Measurements from ENCODE around the gene MYO1B.

The MYO1B gene

GRCh38 chr2:191404568-191404991 lies 159.4 kb downstream of the MYO1B start:
- no peak for TF ChIP-seq REST (IDR thresholded peaks at IDR 0.05; ENCODE audit: insufficient read depth in 1 of 2, low read depth in 2 of 2, low read length in 2 of 2)
- TF ChIP-seq SIN3A (IDR thresholded peaks at IDR 0.05; ENCODE audit: borderline replicate concordance, insufficient read depth, low read length), result no peak
- TF ChIP-seq TAF1 (IDR thresholded peaks at IDR 0.05; ENCODE audit: borderline replicate concordance, insufficient read depth, low read length), result no peak
- TF ChIP-seq FOXP2 (optimal IDR thresholded peaks at IDR 0.05; ENCODE audit: borderline replicate concordance, extremely low read depth, extremely low read length, insufficient read depth), result no peak
- TF ChIP-seq POLR2AphosphoS5 (IDR thresholded peaks at IDR 0.05; ENCODE audit: low read depth, low read length), result no peak

- TF ChIP-seq FOXP2 (optimal IDR thresholded peaks at IDR 0.05; ENCODE audit: borderline replicate concordance, extremely low read depth, extremely low read length, insufficient read depth) (no peak), POLR2AphosphoS5 (IDR thresholded peaks at IDR 0.05; ENCODE audit: low read depth, low read length) (no peak), SIN3A (IDR thresholded peaks at IDR 0.05; ENCODE audit: borderline replicate concordance, insufficient read depth, low read length) (no peak), REST (IDR thresholded peaks at IDR 0.05; ENCODE audit: insufficient read depth in 1 of 2, low read depth in 2 of 2, low read length in 2 of 2) (no peak), TAF1 (IDR thresholded peaks at IDR 0.05; ENCODE audit: borderline replicate concordance, insufficient read depth, low read length) (no peak)
These were observed 160.3 kb downstream of the MYO1B start for GRCh38 chr2:191405546-191405945.

GRCh38 chr2:191410646-191411436 lies 165.6 kb downstream of the MYO1B start:
- TF ChIP-seq REST (IDR thresholded peaks at IDR 0.05; ENCODE audit: insufficient read depth in 1 of 2, low read depth in 2 of 2, low read length in 2 of 2) (no peak), SIN3A (IDR thresholded peaks at IDR 0.05; ENCODE audit: borderline replicate concordance, insufficient read depth, low read length) (no peak), FOXP2 (optimal IDR thresholded peaks at IDR 0.05; ENCODE audit: borderline replicate concordance, extremely low read depth, extremely low read length, insufficient read depth) (no peak), TAF1 (IDR thresholded peaks at IDR 0.05; ENCODE audit: borderline replicate concordance, insufficient read depth, low read length) (no peak), POLR2AphosphoS5 (IDR thresholded peaks at IDR 0.05; ENCODE audit: low read depth, low read length) (no peak)

GRCh38 chr2:191411472-191411871 lies 166.3 kb downstream of the MYO1B start:
- TF ChIP-seq TAF1 (IDR thresholded peaks at IDR 0.05; ENCODE audit: borderline replicate concordance, insufficient read depth, low read length), result no peak
- TF ChIP-seq POLR2AphosphoS5 (IDR thresholded peaks at IDR 0.05; ENCODE audit: low read depth, low read length), result no peak
- no peak for TF ChIP-seq SIN3A (IDR thresholded peaks at IDR 0.05; ENCODE audit: borderline replicate concordance, insufficient read depth, low read length)
- TF ChIP-seq REST (IDR thresholded peaks at IDR 0.05; ENCODE audit: insufficient read depth in 1 of 2, low read depth in 2 of 2, low read length in 2 of 2), result no peak
- TF ChIP-seq FOXP2 (optimal IDR thresholded peaks at IDR 0.05; ENCODE audit: borderline replicate concordance, extremely low read depth, extremely low read length, insufficient read depth), result no peak
